ENCODE data around the gene SLC9A7. TPM values are rescaled to one million over a fixed set of nuclear protein-coding genes. Genes with fewer than 3 reads are reported as not detected.

SLC9A7 gene
- total RNA-seq, 2 donors from 2014 or later = 6.5 to 7.5 TPM

DNA sequence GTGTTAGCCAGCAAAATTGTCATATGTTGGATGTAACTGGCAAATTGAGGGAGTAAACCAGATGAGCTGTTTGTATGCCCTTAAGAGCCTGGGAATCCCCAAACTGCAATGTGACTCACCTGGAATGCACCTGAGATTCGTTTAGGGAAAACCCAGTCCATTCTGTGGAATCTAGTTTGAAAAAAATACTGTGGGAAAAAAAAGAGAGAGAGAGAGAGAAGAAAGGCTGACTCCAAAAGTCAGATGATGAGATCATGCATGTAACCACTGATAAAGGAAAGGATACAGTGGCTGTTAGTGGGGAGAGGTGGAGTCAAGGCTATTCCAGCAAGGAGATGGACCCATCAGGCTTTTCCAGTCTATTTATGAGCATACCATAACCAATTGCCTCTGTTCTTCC lies 48.5 kb downstream of the SLC9A7 start:
- no peaks in the 10 kb centered on the region for H3K4me1 ChIP-seq
- H3K27me3 ChIP-seq = no peaks in the 10 kb centered on the region
- H3K9me3 ChIP-seq = no peaks in the 10 kb centered on the region
- DNase-seq (ENCODE audit: low spot score) = no peak
- no peak overlapping the region for H3K4me3 ChIP-seq
- TF ChIP-seq CTCF (IDR thresholded peaks at IDR 0.05) = no peak
- H3K27ac ChIP-seq = no peak overlapping the region
- no peaks in the 10 kb centered on the region for H3K36me3 ChIP-seq

GRCh38 chrX:46707274-46707965 lies 51.5 kb downstream of the SLC9A7 start:
- Histone ChIP-seq H3K4me1 (no peaks in the 10 kb centered on the region), H3K27ac (no peak overlapping the region), H3K9me3 (no peaks in the 10 kb centered on the region), H3K4me3 (no peak overlapping the region), H3K27me3 (no peaks in the 10 kb centered on the region), H3K36me3 (no peaks in the 10 kb centered on the region)
- DNase-seq (ENCODE audit: low spot score) = no peak
- TF ChIP-seq CTCF (IDR thresholded peaks at IDR 0.05) = no peak

- H3K4me3 ChIP-seq = no peak overlapping the region
- TF ChIP-seq CTCF (IDR thresholded peaks at IDR 0.05) = no peak
- no peaks in the 10 kb centered on the region for H3K9me3 ChIP-seq
- H3K27me3 ChIP-seq = no peaks in the 10 kb centered on the region
- H3K4me1 ChIP-seq = no peaks in the 10 kb centered on the region
- no peak overlapping the region for H3K27ac ChIP-seq
- H3K36me3 ChIP-seq = no peaks in the 10 kb centered on the region
- no peak for DNase-seq (ENCODE audit: low spot score)
These were observed 54.0 kb downstream of the SLC9A7 start for GRCh38 chrX:46704767-46705386.

DNA sequence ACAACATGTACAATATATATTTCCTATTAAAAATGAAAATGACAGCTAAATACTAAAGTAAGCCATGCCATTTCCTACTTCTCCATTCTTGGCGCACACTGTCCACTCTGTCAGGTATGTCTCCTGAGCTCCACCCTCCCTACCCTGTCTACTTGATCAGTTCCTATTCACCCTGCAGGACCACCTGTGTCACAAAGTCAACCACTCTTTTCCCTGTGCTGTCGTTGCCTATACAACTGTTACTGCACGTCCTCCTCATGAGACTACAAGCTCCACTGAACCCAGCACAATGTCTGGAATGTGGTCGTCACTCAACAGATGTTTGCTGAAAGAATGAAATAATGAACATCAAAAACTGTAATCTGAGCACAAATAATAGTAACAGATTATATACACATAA lies 54.9 kb downstream of the SLC9A7 start:
- no peaks in the 10 kb centered on the region for H3K36me3 ChIP-seq
- H3K27ac ChIP-seq = no peak overlapping the region
- no peaks in the 10 kb centered on the region for H3K27me3 ChIP-seq
- no peak for DNase-seq (ENCODE audit: low spot score)
- H3K4me3 ChIP-seq = no peak overlapping the region
- no peaks in the 10 kb centered on the region for H3K4me1 ChIP-seq
- TF ChIP-seq CTCF (IDR thresholded peaks at IDR 0.05) = no peak
- H3K9me3 ChIP-seq = no peaks in the 10 kb centered on the region

- no peaks in the 10 kb centered on the region for H3K27me3 ChIP-seq
- DNase-seq (ENCODE audit: low spot score) = no peak
- no peak for TF ChIP-seq CTCF (IDR thresholded peaks at IDR 0.05)
- no peaks in the 10 kb centered on the region for H3K36me3 ChIP-seq
- no peak overlapping the region for H3K4me3 ChIP-seq
- H3K9me3 ChIP-seq = no peaks in the 10 kb centered on the region
- H3K27ac ChIP-seq = no peak overlapping the region
- H3K4me1 ChIP-seq = no peaks in the 10 kb centered on the region
These were observed 60.2 kb downstream of the SLC9A7 start for GRCh38 chrX:46698691-46699090.

DNA sequence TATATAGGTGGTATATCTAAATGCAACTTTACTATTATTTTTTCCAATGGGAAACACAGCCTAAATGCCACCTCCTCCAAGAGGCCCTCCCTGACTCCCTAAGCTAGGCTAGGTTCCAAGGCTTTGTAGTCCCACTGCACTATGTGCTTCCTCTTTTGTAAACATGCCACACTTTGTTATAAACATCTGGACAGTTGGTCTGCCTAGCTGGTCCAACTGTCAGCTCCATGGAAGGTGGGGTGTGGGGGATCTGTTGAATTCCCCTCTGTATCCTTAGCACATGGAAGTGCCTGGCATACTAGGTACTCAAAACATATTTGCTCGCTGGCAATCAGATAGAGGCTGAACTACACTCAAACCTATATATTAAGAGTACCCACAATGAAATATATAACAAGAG lies 63.4 kb downstream of the SLC9A7 start:
- no peak overlapping the region for H3K4me3 ChIP-seq
- no peaks in the 10 kb centered on the region for H3K9me3 ChIP-seq
- TF ChIP-seq CTCF (IDR thresholded peaks at IDR 0.05) = no peak
- no peak overlapping the region for H3K27ac ChIP-seq
- H3K4me1 ChIP-seq = no peaks in the 10 kb centered on the region
- no peak for DNase-seq (ENCODE audit: low spot score)
- H3K27me3 ChIP-seq = no peaks in the 10 kb centered on the region
- H3K36me3 ChIP-seq = no peaks in the 10 kb centered on the region
